ENCODE data around the gene SLC13A2.

Gene SLC13A2

GRCh38 chr17:28480278-28480677 is 6.8 kb downstream of the SLC13A2 start:
- Histone ChIP-seq H3K4me3 (ENCODE audit: low read length) (no peak overlapping the region), H3K9me3 (ENCODE audit: control insufficient read depth, insufficient read depth, low read length) (no peaks in the 10 kb centered on the region), H3K36me3 (ENCODE audit: control insufficient read depth, insufficient read depth, low read length) (no peaks in the 10 kb centered on the region), H3K4me1 (ENCODE audit: control insufficient read depth, insufficient read depth, low read length) (peaks cover 4% of the 10 kb centered on the region; the same call in 1 of the 2 replicates), H3K27ac (ENCODE audit: low read length) (no peak overlapping the region), H3K27me3 (ENCODE audit: control insufficient read depth, insufficient read depth, low read length) (no peaks in the 10 kb centered on the region)
- DNase-seq (ENCODE audit: low read depth, low spot score): no peak
- WGBS (ENCODE audit: insufficient coverage, insufficient read length): no CpG with 5 or more reads among the region's 5 CpGs

GRCh38 chr17:28480799-28481571 is 7.5 kb downstream of the SLC13A2 start:
- no peaks in the 10 kb centered on the region for H3K36me3 ChIP-seq (ENCODE audit: control insufficient read depth, insufficient read depth, low read length)
- no peak overlapping the region for H3K4me3 ChIP-seq (ENCODE audit: low read length)
- peaks cover 4% of the 10 kb centered on the region; the same call in 1 of the 2 replicates for H3K4me1 ChIP-seq (ENCODE audit: control insufficient read depth, insufficient read depth, low read length)
- no CpG with 5 or more reads among the region's 10 CpGs for WGBS (ENCODE audit: insufficient coverage, insufficient read length)
- H3K27me3 ChIP-seq (ENCODE audit: control insufficient read depth, insufficient read depth, low read length): no peaks in the 10 kb centered on the region
- DNase-seq (ENCODE audit: low read depth, low spot score): no peak
- no peak overlapping the region for H3K27ac ChIP-seq (ENCODE audit: low read length)
- no peaks in the 10 kb centered on the region for H3K9me3 ChIP-seq (ENCODE audit: control insufficient read depth, insufficient read depth, low read length)

DNA sequence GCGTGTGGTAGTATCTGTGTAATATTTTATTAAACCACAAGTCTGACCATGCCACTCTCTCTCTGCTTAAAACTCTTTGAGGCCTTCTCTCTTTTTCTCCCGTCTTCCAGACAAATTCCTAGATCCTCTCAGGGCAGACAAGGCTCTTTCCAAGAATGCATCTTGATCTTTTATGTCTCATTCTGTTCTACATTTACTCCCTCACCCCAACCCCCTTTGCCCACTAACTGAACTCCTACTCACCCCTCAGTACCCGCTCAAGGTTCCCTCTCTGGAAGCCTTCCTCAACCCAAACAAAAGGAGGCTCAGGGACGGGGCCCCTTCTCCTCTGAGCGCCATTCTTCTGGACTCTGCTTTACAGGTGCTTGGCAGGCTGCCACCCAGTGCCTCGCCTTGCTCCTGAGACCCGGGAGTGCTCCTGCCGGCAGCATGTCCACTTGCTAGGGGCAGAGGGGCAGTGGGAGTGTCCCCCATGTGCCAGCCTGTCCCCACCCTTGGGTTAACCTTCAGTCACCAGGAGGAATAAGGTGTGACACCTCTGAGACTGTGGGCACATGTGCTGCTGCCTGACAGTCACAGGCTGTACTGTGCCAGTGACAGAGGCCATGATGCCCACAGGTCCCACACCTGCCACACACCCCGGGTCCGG is 9.2 kb downstream of the SLC13A2 start:
- no peaks in the 10 kb centered on the region for H3K27me3 ChIP-seq (ENCODE audit: control insufficient read depth, insufficient read depth, low read length)
- H3K9me3 ChIP-seq (ENCODE audit: control insufficient read depth, insufficient read depth, low read length): no peaks in the 10 kb centered on the region
- no peak overlapping the region for H3K27ac ChIP-seq (ENCODE audit: low read length)
- peaks cover 4% of the 10 kb centered on the region; the same call in 1 of the 2 replicates for H3K4me1 ChIP-seq (ENCODE audit: control insufficient read depth, insufficient read depth, low read length)
- H3K4me3 ChIP-seq (ENCODE audit: low read length): no peak overlapping the region
- no peak for DNase-seq (ENCODE audit: low read depth, low spot score)
- no CpG with 5 or more reads among the region's 10 CpGs for WGBS (ENCODE audit: insufficient coverage, insufficient read length)
- no peaks in the 10 kb centered on the region for H3K36me3 ChIP-seq (ENCODE audit: control insufficient read depth, insufficient read depth, low read length)

DNA sequence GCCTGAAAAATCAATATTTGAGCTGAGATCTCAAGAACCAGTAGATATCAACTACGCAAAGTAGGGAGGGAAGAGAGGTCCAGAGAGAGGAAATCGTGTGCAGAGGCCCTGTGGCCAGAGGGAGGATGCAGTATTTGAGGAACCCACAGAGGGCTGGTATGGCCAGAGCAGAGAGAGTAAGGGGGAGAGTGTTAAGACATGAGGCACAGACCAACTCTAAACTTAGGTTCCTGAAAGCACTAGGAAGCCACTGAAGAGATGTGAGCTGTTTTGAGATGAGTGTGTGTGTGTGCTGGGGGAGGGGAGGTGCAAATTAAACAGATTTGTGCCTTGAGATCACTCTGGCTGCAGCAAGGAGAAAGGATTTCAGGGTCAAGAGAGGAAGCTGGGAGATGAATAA is 10.9 kb downstream of the SLC13A2 start:
- H3K27ac ChIP-seq (ENCODE audit: low read length): no peak overlapping the region
- H3K4me1 ChIP-seq (ENCODE audit: control insufficient read depth, insufficient read depth, low read length): peaks cover 4% of the 10 kb centered on the region; the same call in 1 of the 2 replicates
- WGBS (ENCODE audit: insufficient coverage, insufficient read length): no CpG with 5 or more reads among the region's 2 CpGs
- H3K27me3 ChIP-seq (ENCODE audit: control insufficient read depth, insufficient read depth, low read length): no peaks in the 10 kb centered on the region
- no peak for DNase-seq (ENCODE audit: low read depth, low spot score)
- H3K36me3 ChIP-seq (ENCODE audit: control insufficient read depth, insufficient read depth, low read length): no peaks in the 10 kb centered on the region
- no peak overlapping the region for H3K4me3 ChIP-seq (ENCODE audit: low read length)
- no peaks in the 10 kb centered on the region for H3K9me3 ChIP-seq (ENCODE audit: control insufficient read depth, insufficient read depth, low read length)

GRCh38 chr17:28485049-28485448 is 11.6 kb downstream of the SLC13A2 start:
- no peaks in the 10 kb centered on the region for H3K36me3 ChIP-seq (ENCODE audit: control insufficient read depth, insufficient read depth, low read length)
- H3K4me3 ChIP-seq (ENCODE audit: low read length): no peak overlapping the region
- H3K4me1 ChIP-seq (ENCODE audit: control insufficient read depth, insufficient read depth, low read length): peaks cover 4% of the 10 kb centered on the region; the same call in 1 of the 2 replicates
- no peak for DNase-seq (ENCODE audit: low read depth, low spot score)
- H3K27ac ChIP-seq (ENCODE audit: low read length): no peak overlapping the region
- no CpG with 5 or more reads among the region's 3 CpGs for WGBS (ENCODE audit: insufficient coverage, insufficient read length)
- no peaks in the 10 kb centered on the region for H3K27me3 ChIP-seq (ENCODE audit: control insufficient read depth, insufficient read depth, low read length)
- H3K9me3 ChIP-seq (ENCODE audit: control insufficient read depth, insufficient read depth, low read length): no peaks in the 10 kb centered on the region

DNA sequence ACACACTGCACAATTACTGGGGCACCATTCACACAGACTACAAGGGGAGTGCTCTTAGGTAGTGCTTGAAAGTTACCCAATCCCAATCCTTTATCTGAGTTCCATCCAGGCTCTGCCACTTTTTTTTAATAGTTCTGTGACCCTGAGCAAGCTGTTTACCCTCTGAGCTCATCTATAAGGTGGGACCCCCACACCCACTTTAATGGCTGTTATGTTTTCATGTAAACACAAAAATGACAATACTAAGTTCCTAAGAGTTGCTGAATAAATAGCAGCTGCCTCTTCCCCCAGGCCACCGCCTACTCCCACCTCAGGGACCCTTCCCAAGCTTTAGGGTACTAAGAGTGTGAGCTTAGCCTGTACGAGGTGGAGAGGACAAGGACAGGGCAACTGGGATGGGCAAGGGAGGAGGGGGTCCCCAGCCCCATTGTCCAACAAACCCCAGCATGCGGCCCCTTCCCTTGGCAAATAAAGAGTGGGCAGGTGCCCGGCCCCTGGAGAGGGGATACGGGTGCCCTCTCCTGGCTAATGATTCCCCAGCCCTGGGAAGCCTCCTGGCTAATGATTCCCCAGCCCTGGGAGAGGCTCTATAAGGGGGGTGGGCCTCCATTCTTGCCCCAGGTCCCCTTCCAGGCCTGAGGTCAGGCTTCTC is 14.6 kb downstream of the SLC13A2 start:
- Histone ChIP-seq H3K9me3 (ENCODE audit: control insufficient read depth, insufficient read depth, low read length) (no peaks in the 10 kb centered on the region), H3K36me3 (ENCODE audit: control insufficient read depth, insufficient read depth, low read length) (no peaks in the 10 kb centered on the region), H3K4me3 (ENCODE audit: low read length) (no peak overlapping the region), H3K27me3 (ENCODE audit: control insufficient read depth, insufficient read depth, low read length) (no peaks in the 10 kb centered on the region), H3K27ac (ENCODE audit: low read length) (no peak overlapping the region), H3K4me1 (ENCODE audit: control insufficient read depth, insufficient read depth, low read length) (no peaks in the 10 kb centered on the region)
- no CpG with 5 or more reads among the region's 5 CpGs for WGBS (ENCODE audit: insufficient coverage, insufficient read length)
- DNase-seq (ENCODE audit: low read depth, low spot score): no peak

DNA sequence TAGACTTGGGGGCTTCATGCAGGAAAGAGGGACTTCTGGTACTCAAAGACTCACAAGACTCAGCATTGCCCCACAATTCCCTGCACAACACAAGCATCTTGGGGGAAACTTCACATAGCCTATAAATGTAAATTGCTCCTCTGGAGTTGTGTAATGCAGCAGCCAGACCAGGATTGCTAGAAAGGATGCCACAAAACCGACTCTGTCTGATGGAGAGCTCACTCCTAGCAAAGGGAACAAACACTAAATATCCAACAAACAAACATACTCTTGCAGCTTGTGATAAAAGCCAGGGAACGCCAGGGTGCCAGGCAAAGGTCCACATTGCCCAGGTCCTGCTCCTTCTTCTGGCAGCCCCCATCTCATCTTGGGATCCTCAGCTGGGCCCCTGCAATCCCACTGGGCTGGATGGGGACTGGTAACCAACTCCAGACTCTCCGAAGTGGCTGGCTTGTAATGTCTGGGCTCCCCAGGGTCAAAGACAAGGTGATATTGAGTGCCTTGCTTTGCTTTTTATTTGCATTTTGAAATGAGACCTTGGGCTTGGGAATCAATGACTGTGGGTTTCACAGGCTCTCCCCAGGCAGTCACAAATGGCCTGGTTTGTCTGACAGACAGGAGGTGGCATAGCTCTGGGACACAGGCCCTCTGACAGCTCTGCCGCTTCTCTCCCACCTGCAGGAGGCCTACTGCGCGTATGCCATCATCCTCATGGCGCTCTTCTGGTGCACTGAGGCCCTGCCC is 15.3 kb downstream of the SLC13A2 start:
- no CpG with 5 or more reads among the region's 7 CpGs for WGBS (ENCODE audit: insufficient coverage, insufficient read length)
- H3K9me3 ChIP-seq (ENCODE audit: control insufficient read depth, insufficient read depth, low read length): no peaks in the 10 kb centered on the region
- no peak overlapping the region for H3K27ac ChIP-seq (ENCODE audit: low read length)
- no peaks in the 10 kb centered on the region for H3K27me3 ChIP-seq (ENCODE audit: control insufficient read depth, insufficient read depth, low read length)
- no peak for DNase-seq (ENCODE audit: low read depth, low spot score)
- H3K4me3 ChIP-seq (ENCODE audit: low read length): no peak overlapping the region
- H3K36me3 ChIP-seq (ENCODE audit: control insufficient read depth, insufficient read depth, low read length): no peaks in the 10 kb centered on the region
- no peaks in the 10 kb centered on the region for H3K4me1 ChIP-seq (ENCODE audit: control insufficient read depth, insufficient read depth, low read length)

- H3K27ac ChIP-seq (ENCODE audit: low read length): no peak overlapping the region
- WGBS (ENCODE audit: insufficient coverage, insufficient read length): no CpG with 5 or more reads among the region's 11 CpGs
- H3K36me3 ChIP-seq (ENCODE audit: control insufficient read depth, insufficient read depth, low read length): no peaks in the 10 kb centered on the region
- DNase-seq (ENCODE audit: low read depth, low spot score): no peak
- H3K4me3 ChIP-seq (ENCODE audit: low read length): no peak overlapping the region
- no peaks in the 10 kb centered on the region for H3K9me3 ChIP-seq (ENCODE audit: control insufficient read depth, insufficient read depth, low read length)
- no peaks in the 10 kb centered on the region for H3K4me1 ChIP-seq (ENCODE audit: control insufficient read depth, insufficient read depth, low read length)
- no peaks in the 10 kb centered on the region for H3K27me3 ChIP-seq (ENCODE audit: control insufficient read depth, insufficient read depth, low read length)
Measured at GRCh38 chr17:28491286-28491685, 17.8 kb downstream of the SLC13A2 start.

DNA sequence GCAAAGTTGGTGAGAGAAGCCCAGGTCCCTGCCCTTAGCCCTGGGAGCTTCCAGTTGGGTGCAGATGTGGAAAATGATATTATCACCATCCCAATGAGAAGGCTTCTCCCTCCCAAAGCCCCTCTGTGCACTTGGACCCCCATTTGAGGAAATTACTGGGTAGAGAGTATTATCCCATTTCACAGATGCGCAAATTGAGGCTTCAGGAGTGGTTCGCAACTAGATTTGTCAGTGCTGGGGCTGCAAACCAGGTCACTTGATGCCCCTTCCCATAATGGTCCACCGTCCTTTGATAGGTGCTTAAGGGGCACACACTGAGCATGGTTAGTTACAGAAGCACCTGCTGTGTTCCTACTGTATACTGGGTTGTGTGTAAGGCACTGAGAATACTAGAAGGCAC is 18.4 kb downstream of the SLC13A2 start:
- no peaks in the 10 kb centered on the region for H3K4me1 ChIP-seq (ENCODE audit: control insufficient read depth, insufficient read depth, low read length)
- H3K4me3 ChIP-seq (ENCODE audit: low read length): no peak overlapping the region
- DNase-seq (ENCODE audit: low read depth, low spot score): no peak
- no peaks in the 10 kb centered on the region for H3K9me3 ChIP-seq (ENCODE audit: control insufficient read depth, insufficient read depth, low read length)
- WGBS (ENCODE audit: insufficient coverage, insufficient read length): no CpG with 5 or more reads among the region's 3 CpGs
- no peaks in the 10 kb centered on the region for H3K36me3 ChIP-seq (ENCODE audit: control insufficient read depth, insufficient read depth, low read length)
- H3K27me3 ChIP-seq (ENCODE audit: control insufficient read depth, insufficient read depth, low read length): no peaks in the 10 kb centered on the region
- no peak overlapping the region for H3K27ac ChIP-seq (ENCODE audit: low read length)

Measured in iPS DF 6.9 (cell line).